ENCODE data around the gene SERPINA5. TPM values are rescaled to one million over a fixed set of nuclear protein-coding genes. Genes with fewer than 3 reads are reported as not detected.

The SERPINA5 gene
- total RNA-seq, 1 experiment from 2014 or later, result 1.5 TPM

DNA sequence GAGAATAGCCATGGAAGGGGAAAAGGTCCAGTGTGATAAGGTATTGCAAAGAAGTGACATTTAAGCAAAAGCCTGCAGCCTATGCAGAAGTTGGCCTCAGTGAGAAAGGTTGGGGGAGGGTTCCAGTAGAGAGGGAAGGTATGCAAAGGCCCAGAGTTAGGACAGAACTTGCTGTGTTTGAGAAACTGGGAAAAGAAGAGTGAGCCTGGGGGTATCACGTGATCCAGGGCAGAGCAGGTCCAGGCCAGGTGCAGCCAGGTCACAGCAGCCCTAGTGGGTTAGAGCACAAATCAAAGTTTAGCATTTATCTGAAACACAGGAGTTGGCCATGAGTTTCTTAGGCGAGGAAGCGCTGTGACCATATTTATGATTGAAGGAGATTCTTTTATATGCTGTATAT lies 1.6 kb downstream of the SERPINA5 start (continued):
- TF ChIP-seq SMAD3 (CRISPR knock-in tag; IDR thresholded peaks at IDR 0.05; ENCODE audit: borderline replicate concordance), result no peak
- no peak for TF ChIP-seq FOXJ3 (CRISPR knock-in tag; IDR thresholded peaks at IDR 0.05; ENCODE audit: borderline replicate concordance)
- TF ChIP-seq, protein P1, sequence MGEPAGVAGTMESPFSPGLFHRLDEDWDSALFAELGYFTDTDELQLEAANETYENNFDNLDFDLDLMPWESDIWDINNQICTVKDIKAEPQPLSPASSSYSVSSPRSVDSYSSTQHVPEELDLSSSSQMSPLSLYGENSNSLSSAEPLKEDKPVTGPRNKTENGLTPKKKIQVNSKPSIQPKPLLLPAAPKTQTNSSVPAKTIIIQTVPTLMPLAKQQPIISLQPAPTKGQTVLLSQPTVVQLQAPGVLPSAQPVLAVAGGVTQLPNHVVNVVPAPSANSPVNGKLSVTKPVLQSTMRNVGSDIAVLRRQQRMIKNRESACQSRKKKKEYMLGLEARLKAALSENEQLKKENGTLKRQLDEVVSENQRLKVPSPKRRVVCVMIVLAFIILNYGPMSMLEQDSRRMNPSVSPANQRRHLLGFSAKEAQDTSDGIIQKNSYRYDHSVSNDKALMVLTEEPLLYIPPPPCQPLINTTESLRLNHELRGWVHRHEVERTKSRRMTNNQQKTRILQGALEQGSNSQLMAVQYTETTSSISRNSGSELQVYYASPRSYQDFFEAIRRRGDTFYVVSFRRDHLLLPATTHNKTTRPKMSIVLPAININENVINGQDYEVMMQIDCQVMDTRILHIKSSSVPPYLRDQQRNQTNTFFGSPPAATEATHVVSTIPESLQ (CRISPR knock-in tag; IDR thresholded peaks at IDR 0.05), result no peak
- TF ChIP-seq GABPB1 (CRISPR knock-in tag; IDR thresholded peaks at IDR 0.05), result no peak
- TF ChIP-seq, protein P2, sequence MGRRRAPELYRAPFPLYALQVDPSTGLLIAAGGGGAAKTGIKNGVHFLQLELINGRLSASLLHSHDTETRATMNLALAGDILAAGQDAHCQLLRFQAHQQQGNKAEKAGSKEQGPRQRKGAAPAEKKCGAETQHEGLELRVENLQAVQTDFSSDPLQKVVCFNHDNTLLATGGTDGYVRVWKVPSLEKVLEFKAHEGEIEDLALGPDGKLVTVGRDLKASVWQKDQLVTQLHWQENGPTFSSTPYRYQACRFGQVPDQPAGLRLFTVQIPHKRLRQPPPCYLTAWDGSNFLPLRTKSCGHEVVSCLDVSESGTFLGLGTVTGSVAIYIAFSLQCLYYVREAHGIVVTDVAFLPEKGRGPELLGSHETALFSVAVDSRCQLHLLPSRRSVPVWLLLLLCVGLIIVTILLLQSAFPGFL (CRISPR knock-in tag; IDR thresholded peaks at IDR 0.05; ENCODE audit: borderline replicate concordance), result no peak

DNA sequence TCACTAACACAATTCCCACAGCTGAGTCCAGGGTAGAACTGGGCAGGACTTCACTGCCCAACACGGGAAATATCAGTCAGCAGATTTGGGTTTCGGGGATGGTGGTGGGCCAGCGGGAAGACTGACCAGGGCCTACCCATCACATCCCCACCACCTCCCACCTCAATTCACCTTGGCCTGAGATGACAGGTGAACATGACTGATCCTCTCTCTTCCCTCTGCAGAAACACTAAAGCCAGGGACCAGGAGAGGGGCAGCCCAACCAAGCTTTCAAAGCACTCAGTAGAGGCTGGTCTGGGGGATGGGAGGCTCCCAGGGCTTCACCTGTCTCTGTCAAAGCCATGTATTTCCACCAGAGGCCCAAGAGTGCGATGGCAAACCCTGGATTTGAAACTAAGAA lies 2.3 kb downstream of the SERPINA5 start:
- TF ChIP-seq, protein P3, sequence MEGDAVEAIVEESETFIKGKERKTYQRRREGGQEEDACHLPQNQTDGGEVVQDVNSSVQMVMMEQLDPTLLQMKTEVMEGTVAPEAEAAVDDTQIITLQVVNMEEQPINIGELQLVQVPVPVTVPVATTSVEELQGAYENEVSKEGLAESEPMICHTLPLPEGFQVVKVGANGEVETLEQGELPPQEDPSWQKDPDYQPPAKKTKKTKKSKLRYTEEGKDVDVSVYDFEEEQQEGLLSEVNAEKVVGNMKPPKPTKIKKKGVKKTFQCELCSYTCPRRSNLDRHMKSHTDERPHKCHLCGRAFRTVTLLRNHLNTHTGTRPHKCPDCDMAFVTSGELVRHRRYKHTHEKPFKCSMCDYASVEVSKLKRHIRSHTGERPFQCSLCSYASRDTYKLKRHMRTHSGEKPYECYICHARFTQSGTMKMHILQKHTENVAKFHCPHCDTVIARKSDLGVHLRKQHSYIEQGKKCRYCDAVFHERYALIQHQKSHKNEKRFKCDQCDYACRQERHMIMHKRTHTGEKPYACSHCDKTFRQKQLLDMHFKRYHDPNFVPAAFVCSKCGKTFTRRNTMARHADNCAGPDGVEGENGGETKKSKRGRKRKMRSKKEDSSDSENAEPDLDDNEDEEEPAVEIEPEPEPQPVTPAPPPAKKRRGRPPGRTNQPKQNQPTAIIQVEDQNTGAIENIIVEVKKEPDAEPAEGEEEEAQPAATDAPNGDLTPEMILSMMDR (IDR thresholded peaks at IDR 0.05), result no peak
- TF ChIP-seq, protein P4, sequence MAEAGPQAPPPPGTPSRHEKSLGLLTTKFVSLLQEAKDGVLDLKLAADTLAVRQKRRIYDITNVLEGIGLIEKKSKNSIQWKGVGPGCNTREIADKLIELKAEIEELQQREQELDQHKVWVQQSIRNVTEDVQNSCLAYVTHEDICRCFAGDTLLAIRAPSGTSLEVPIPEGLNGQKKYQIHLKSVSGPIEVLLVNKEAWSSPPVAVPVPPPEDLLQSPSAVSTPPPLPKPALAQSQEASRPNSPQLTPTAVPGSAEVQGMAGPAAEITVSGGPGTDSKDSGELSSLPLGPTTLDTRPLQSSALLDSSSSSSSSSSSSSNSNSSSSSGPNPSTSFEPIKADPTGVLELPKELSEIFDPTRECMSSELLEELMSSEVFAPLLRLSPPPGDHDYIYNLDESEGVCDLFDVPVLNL (CRISPR knock-in tag; IDR thresholded peaks at IDR 0.05; ENCODE audit: borderline replicate concordance, low read depth), result no peak
- TF ChIP-seq, protein P5, sequence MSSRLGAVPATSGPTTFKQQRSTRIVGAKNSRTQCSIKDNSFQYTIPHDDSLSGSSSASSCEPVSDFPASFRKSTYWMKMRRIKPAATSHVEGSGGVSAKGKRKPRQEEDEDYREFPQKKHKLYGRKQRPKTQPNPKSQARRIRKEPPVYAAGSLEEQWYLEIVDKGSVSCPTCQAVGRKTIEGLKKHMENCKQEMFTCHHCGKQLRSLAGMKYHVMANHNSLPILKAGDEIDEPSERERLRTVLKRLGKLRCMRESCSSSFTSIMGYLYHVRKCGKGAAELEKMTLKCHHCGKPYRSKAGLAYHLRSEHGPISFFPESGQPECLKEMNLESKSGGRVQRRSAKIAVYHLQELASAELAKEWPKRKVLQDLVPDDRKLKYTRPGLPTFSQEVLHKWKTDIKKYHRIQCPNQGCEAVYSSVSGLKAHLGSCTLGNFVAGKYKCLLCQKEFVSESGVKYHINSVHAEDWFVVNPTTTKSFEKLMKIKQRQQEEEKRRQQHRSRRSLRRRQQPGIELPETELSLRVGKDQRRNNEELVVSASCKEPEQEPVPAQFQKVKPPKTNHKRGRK (CRISPR knock-in tag; IDR thresholded peaks at IDR 0.05; ENCODE audit: borderline replicate concordance), result no peak
- TF ChIP-seq, protein P6, sequence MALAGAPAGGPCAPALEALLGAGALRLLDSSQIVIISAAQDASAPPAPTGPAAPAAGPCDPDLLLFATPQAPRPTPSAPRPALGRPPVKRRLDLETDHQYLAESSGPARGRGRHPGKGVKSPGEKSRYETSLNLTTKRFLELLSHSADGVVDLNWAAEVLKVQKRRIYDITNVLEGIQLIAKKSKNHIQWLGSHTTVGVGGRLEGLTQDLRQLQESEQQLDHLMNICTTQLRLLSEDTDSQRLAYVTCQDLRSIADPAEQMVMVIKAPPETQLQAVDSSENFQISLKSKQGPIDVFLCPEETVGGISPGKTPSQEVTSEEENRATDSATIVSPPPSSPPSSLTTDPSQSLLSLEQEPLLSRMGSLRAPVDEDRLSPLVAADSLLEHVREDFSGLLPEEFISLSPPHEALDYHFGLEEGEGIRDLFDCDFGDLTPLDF (CRISPR knock-in tag; IDR thresholded peaks at IDR 0.05), result no peak
- TF ChIP-seq TEAD4 (CRISPR knock-in tag; IDR thresholded peaks at IDR 0.05), result no peak
- TF ChIP-seq TP53 (CRISPR knock-in tag; IDR thresholded peaks at IDR 0.05), result no peak
- TF ChIP-seq, protein P2 (CRISPR knock-in tag; IDR thresholded peaks at IDR 0.05; ENCODE audit: borderline replicate concordance), result no peak
- no peak for TF ChIP-seq JAZF1 (CRISPR knock-in tag; IDR thresholded peaks at IDR 0.05)
- TF ChIP-seq, protein P7, sequence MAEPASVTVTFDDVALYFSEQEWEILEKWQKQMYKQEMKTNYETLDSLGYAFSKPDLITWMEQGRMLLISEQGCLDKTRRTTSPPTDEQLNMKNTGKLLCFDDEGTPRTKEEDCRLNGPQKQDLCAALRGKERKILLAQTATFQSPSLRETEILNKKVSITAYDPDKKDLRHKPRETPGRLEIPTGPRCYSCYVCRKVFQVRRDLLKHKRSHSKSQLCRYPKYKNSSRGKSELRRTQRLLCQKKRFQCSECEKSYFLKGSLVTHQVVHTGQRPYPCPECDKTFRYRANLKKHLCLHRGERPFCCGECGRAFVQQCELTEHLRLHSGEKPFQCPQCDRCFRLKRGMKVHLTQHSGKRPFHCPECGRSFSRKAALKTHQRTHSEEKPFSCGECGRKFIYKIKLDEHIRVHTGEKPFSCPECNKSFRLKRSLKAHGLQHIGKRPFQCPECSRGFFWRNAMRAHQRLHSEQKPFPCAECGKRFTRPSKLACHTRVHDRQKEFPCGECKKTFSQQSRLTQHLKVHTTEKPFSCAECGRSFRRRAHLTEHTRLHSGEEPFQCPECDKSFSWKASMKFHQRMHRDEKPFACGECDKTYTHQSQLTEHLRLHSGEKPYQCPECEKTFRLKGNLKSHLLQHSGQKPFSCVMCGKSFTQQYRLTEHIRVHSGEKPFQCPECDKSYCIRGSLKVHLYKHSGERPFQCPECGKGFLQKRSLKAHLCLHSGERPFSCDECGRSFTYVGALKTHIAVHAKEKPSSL (CRISPR knock-in tag; conservative IDR thresholded peaks at IDR 0.05), result no peak
- TF ChIP-seq ESRRA (CRISPR knock-in tag; IDR thresholded peaks at IDR 0.05; ENCODE audit: borderline replicate concordance), result no peak

More for the DNA sequence above, 2.3 kb downstream of the SERPINA5 start:
- Mint-ChIP-seq H3K27me3 (ENCODE audit: low read depth) (peaks cover 10% of the 10 kb centered on the region), H3K27ac (no peak overlapping the region), H3K4me1 (peaks cover 10% of the 10 kb centered on the region; the same call in 1 of the 2 replicates), H3K9me3 (peaks cover 33% of the 10 kb centered on the region), H3K36me3 (peaks cover 7% of the 10 kb centered on the region), H3K4me3 (no peak overlapping the region)
- POLR2A ChIA-PET, result no interaction called here
- DNase-seq (ENCODE audit: low spot score) (no peak), ATAC-seq (no peak)
- CTCF ChIA-PET, result interaction anchor here (1.3 to 2.4 kb wide), 2 partner anchors 16 to 149 kb away, joined by 4 to 7 read pairs; no protein-coding TSS in a partner anchor

Measured in WTC11 (cell line).